Measurements from ENCODE around the gene CHCHD5. TPM values are rescaled to one million over a fixed set of nuclear protein-coding genes. Genes with fewer than 3 reads are reported as not detected.

The CHCHD5 gene
- total and polyA plus RNA-seq, 10 of the 15 experiments (the other 5 are each of a cell fraction or from before 2014, with no cell fraction given), result 16.4 to 118 (median 45.2) TPM

- no peaks in the 10 kb centered on the region for H3K36me3 ChIP-seq (ENCODE audit: control insufficient read depth in 2 of 2, insufficient read depth in 2 of 2, low read length in 1 of 2)
- no peaks in the 10 kb centered on the region for H3K9me3 ChIP-seq (replicated peaks; ENCODE audit: control insufficient read depth, insufficient read depth, low read length)
- ATAC-seq, result no peak
- H3K27ac ChIP-seq (ENCODE audit: control insufficient read depth, insufficient read depth), result no peak overlapping the region
- peaks cover 30% of the 10 kb centered on the region for H3K4me1 ChIP-seq (ENCODE audit: control insufficient read depth, insufficient read depth, low read length)
- no peak overlapping the region for H3K9ac ChIP-seq (ENCODE audit: control insufficient read depth, insufficient read depth, low read length)
- ChIA-PET RAD21 (ENCODE audit: unreplicated experiment) (interaction anchor here (0.9 to 16.3 kb wide), 11 partner anchors 12 to 312 kb away, joined by 3 to 494 read pairs (median 44); partner anchors contain the start of genes NT5DC4 and SLC20A1), SMC1A (ENCODE audit: uncharacterized antibody, unreplicated experiment) (interaction anchor here (1.0 to 15.4 kb wide), 13 partner anchors 9 to 255 kb away, joined by 3 to 455 read pairs (median 6); partner anchors contain the start of genes NT5DC4 and SLC20A1), CTCF (interaction anchor here (1.0 to 16.6 kb wide), 15 partner anchors 9 to 312 kb away, joined by 3 to 671 read pairs (median 5); partner anchors contain the start of gene SLC20A1), POLR2A (interaction anchor here (1.1 to 13.6 kb wide), 6 partner anchors 15 to 97 kb away, joined by 3 to 143 read pairs (median 20); partner anchors contain the start of gene SLC20A1)
- no TSS peak for BruUV-seq (replicated peaks)
- no peaks in the 10 kb centered on the region for H4K20me1 ChIP-seq (ENCODE audit: control insufficient read depth, insufficient read depth)
- H3K4me2 ChIP-seq (ENCODE audit: control insufficient read depth, insufficient read depth), result no peak overlapping the region
- in situ Hi-C loops (cut with MboI) (loop anchor here (5.0 kb wide), 1 partner anchor 92 kb away; the partner anchor contains the start of gene NT5DC4), intact Hi-C loops (cut with micrococcal nuclease; ENCODE audit: unreplicated experiment) (no loop called here)
- no peaks in the 10 kb centered on the region for H3K27me3 ChIP-seq (replicated peaks in 1 of 2; ENCODE audit: control insufficient read depth in 2 of 2, insufficient read depth in 2 of 2, low read length in 1 of 2)
- no peak for DNase-seq (ENCODE audit: low read depth, low spot score)
- TF ChIP-seq MYB (IDR thresholded peaks at IDR 0.05; ENCODE audit: borderline replicate concordance, low read depth, low read length) (no peak), STAT3 (IDR thresholded peaks at IDR 0.05; ENCODE audit: low read depth, low read length) (no peak), NR2F1 (conservative IDR thresholded peaks at IDR 0.05) (no peak), ZNF384 (IDR thresholded peaks at IDR 0.05; ENCODE audit: borderline replicate concordance, low read depth, low read length) (no peak), ATF7 (IDR thresholded peaks at IDR 0.05; ENCODE audit: low read depth) (no peak)
- no peaks in the 10 kb centered on the region for H3K79me2 ChIP-seq (ENCODE audit: control insufficient read depth, insufficient read depth, low read length)
- no peak for FAIRE-seq
- 81% methylated on average over 8 of the region's 8 CpGs for WGBS (ENCODE audit: insufficient coverage, insufficient replicate concordance, low lambda C conversion rate, missing lambda C conversion rate)
- no peak overlapping the region for H3K4me3 ChIP-seq
- H2AFZ ChIP-seq (ENCODE audit: control insufficient read depth, low read depth, low read length), result no peak overlapping the region
Observed at GRCh38 chr2:112629823-112630222, 45.4 kb downstream of the CHCHD5 start.

- Histone ChIP-seq H3K4me2 (ENCODE audit: control insufficient read depth, insufficient read depth) (no peak overlapping the region), H3K27me3 (replicated peaks in 1 of 2; ENCODE audit: control insufficient read depth in 2 of 2, insufficient read depth in 2 of 2, low read length in 1 of 2) (no peaks in the 10 kb centered on the region), H3K36me3 (ENCODE audit: control insufficient read depth in 2 of 2, insufficient read depth in 2 of 2, low read length in 1 of 2) (no peaks in the 10 kb centered on the region), H3K9me3 (replicated peaks; ENCODE audit: control insufficient read depth, insufficient read depth, low read length) (no peaks in the 10 kb centered on the region), H3K79me2 (ENCODE audit: control insufficient read depth, insufficient read depth, low read length) (no peaks in the 10 kb centered on the region), H2AFZ (ENCODE audit: control insufficient read depth, low read depth, low read length) (no peak overlapping the region), H3K4me3 (no peak overlapping the region), H3K9ac (ENCODE audit: control insufficient read depth, insufficient read depth, low read length) (no peak overlapping the region), H4K20me1 (ENCODE audit: control insufficient read depth, insufficient read depth) (no peaks in the 10 kb centered on the region), H3K27ac (ENCODE audit: control insufficient read depth, insufficient read depth) (no peak overlapping the region), H3K4me1 (ENCODE audit: control insufficient read depth, insufficient read depth, low read length) (peaks cover 30% of the 10 kb centered on the region)
- ChIA-PET POLR2A (interaction anchor here (1.1 to 13.6 kb wide), 7 partner anchors 15 to 96 kb away, joined by 3 to 143 read pairs (median 13); partner anchors contain the start of gene SLC20A1), SMC1A (ENCODE audit: uncharacterized antibody, unreplicated experiment) (interaction anchor here (1.0 to 15.4 kb wide), 13 partner anchors 9 to 255 kb away, joined by 3 to 455 read pairs (median 5); partner anchors contain the start of genes NT5DC4 and SLC20A1), RAD21 (ENCODE audit: unreplicated experiment) (interaction anchor here (0.9 to 16.3 kb wide), 10 partner anchors 12 to 311 kb away, joined by 3 to 494 read pairs (median 26); partner anchors contain the start of genes NT5DC4 and SLC20A1), CTCF (interaction anchor here (1.0 to 16.6 kb wide), 12 partner anchors 10 to 312 kb away, joined by 3 to 671 read pairs (median 12); partner anchors contain the start of gene SLC20A1)
- FAIRE-seq (no peak), DNase-seq (ENCODE audit: low read depth, low spot score) (no peak), ATAC-seq (no peak)
- 56% methylated on average over 4 of the region's 4 CpGs for WGBS (ENCODE audit: insufficient coverage, insufficient replicate concordance, low lambda C conversion rate, missing lambda C conversion rate)
- in situ Hi-C loops (cut with MboI), result no loop called here
- BruUV-seq (replicated peaks), result no TSS peak
- intact Hi-C loops (cut with micrococcal nuclease; ENCODE audit: unreplicated experiment), result no loop called here
- TF ChIP-seq SMAD1 (IDR thresholded peaks at IDR 0.05; ENCODE audit: low read depth, partially characterized antibody) (no peak), SUZ12 (IDR thresholded peaks at IDR 0.05; ENCODE audit: unreplicated experiment) (no peak), TCF12 (IDR thresholded peaks at IDR 0.05; ENCODE audit: low read depth, low read length) (no peak), CEBPZ (IDR thresholded peaks at IDR 0.05; ENCODE audit: low read depth, low read length) (no peak), NFYB (IDR thresholded peaks at IDR 0.05; ENCODE audit: insufficient read depth, low read depth, low read length) (no peak)
Observed at GRCh38 chr2:112630268-112630667, 45.9 kb downstream of the CHCHD5 start.
